Calu3 (cell line): Measurements from ENCODE around the gene OASL. TPM values are rescaled to one million over a fixed set of nuclear protein-coding genes. Genes with fewer than 3 reads are reported as not detected.

Experiments
- BruUV-seq: library from RNA; stranded (reverse); fragments of 400-500 nt; replicated peaks from 2 replicates; lab custom pipeline; 2021; lab: Mats Ljungman, UMichigan
- CTCF ChIA-PET: fragments of 300-600 bp; sonication (Branson Sonifier 250); formaldehyde crosslinking; loops from one replicate; lab custom pipeline; 2022; ENCODE audit warnings: antibody characterized with exemption; lab: Charles Lee
- DNase-seq: peaks from one replicate; pipeline ENCODE4 v3.0.0; 2022
- H3K27ac Mint-ChIP-seq: one replicate; pipeline ENCODE4 v1.8.0; 2022; ENCODE audit warnings: mixed read lengths; ENCODE audit not compliant: unreplicated experiment
- H3K27me3 Mint-ChIP-seq: one replicate; pipeline ENCODE4 v1.8.0; 2022; ENCODE audit warnings: mixed read lengths; ENCODE audit not compliant: unreplicated experiment
- H3K36me3 Mint-ChIP-seq: one replicate; pipeline ENCODE4 v1.8.0; 2022; ENCODE audit warnings: mild to moderate bottlenecking, moderate library complexity, mixed read lengths; ENCODE audit not compliant: insufficient read depth, unreplicated experiment
- H3K4me1 Mint-ChIP-seq: one replicate; pipeline ENCODE4 v1.8.0; 2022; ENCODE audit warnings: mild to moderate bottlenecking, low read depth, mixed read lengths; ENCODE audit not compliant: unreplicated experiment
- H3K4me3 Mint-ChIP-seq: one replicate; pipeline ENCODE4 v1.8.0; 2022; ENCODE audit warnings: mild to moderate bottlenecking, low read depth, moderate library complexity, mixed read lengths; ENCODE audit not compliant: unreplicated experiment
- H3K9me3 Mint-ChIP-seq: one replicate; pipeline ENCODE4 v1.8.0; 2022; ENCODE audit warnings: low read depth, mixed read lengths; ENCODE audit not compliant: unreplicated experiment
- intact Hi-C: fragments of 100-400 bp; cut with micrococcal nuclease; formaldehyde crosslinking; loops from one replicate; pipeline ENCODE4 v1.10.0; 2022; ENCODE audit not compliant: unreplicated experiment
- total RNA-seq: library from RNA; stranded (reverse); gene quantifications from 2 replicates; pipeline ENCODE4 v1.2.3, GENCODE V29; 2022
- TF ChIP-seq, protein P1 (sequence below): fragments of 200-600 bp; IDR thresholded peaks from one replicate; pipeline ENCODE4 v1.8.0; 2022; ENCODE audit warnings: antibody characterized with exemption; ENCODE audit not compliant: unreplicated experiment

OASL gene
- total RNA-seq, 1 experiment from 2014 or later, result 73.7 TPM

DNA sequence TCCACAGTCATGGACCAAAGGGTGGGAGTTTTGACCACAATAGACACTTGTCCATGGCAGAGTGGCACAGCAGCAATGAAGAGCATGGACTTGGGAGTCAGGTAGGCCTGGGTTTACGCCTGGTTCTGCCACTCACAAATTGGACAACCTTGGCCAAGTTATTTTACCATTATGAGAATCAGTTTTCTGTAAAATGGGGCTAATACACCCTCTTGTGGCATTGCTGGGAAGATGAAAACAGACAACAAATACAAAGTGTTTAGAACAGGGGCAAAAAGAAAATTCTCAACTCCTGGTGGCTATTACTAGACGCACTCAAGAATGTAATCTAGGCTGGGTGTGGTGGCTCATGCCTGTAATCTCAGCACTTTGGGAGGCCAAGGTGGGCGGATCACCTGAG is 25.3 kb downstream of the OASL start:
- TF ChIP-seq, protein P1, sequence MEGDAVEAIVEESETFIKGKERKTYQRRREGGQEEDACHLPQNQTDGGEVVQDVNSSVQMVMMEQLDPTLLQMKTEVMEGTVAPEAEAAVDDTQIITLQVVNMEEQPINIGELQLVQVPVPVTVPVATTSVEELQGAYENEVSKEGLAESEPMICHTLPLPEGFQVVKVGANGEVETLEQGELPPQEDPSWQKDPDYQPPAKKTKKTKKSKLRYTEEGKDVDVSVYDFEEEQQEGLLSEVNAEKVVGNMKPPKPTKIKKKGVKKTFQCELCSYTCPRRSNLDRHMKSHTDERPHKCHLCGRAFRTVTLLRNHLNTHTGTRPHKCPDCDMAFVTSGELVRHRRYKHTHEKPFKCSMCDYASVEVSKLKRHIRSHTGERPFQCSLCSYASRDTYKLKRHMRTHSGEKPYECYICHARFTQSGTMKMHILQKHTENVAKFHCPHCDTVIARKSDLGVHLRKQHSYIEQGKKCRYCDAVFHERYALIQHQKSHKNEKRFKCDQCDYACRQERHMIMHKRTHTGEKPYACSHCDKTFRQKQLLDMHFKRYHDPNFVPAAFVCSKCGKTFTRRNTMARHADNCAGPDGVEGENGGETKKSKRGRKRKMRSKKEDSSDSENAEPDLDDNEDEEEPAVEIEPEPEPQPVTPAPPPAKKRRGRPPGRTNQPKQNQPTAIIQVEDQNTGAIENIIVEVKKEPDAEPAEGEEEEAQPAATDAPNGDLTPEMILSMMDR, result no peak
- Mint-ChIP-seq H3K4me1 (peaks cover 15% of the 10 kb centered on the region), H3K36me3 (peaks cover 16% of the 10 kb centered on the region), H3K4me3 (no peak overlapping the region), H3K27me3 (no peaks in the 10 kb centered on the region), H3K9me3 (no peaks in the 10 kb centered on the region), H3K27ac (no peak overlapping the region)
- no peak for DNase-seq
- CTCF ChIA-PET, result no interaction called here
- no TSS peak for BruUV-seq
- intact Hi-C loops, result no loop called here

DNA sequence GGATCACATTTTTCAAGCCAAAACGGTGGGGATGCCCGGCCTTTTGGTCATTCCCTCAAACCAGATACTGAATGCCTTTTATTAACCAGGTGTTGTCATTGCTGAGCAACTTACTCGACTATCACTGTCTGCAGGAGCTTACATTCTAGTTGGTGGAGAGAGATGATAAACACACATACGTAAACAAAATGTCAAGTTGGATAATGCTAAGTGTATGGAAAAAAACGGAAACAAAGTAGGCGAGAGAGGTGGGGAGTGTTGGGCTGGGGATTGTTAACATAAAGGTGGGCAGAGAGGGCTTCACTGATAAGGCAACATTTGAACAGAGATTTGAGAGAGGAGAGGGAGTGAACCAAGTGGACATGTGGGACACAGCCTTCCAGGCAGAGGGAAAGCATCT is 27.2 kb downstream of the OASL start:
- H3K9me3 Mint-ChIP-seq, result no peaks in the 10 kb centered on the region
- TF ChIP-seq, protein P1, result no peak
- no TSS peak for BruUV-seq
- H3K36me3 Mint-ChIP-seq, result peaks cover 16% of the 10 kb centered on the region
- peaks cover 15% of the 10 kb centered on the region for H3K4me1 Mint-ChIP-seq
- CTCF ChIA-PET, result no interaction called here
- H3K4me3 Mint-ChIP-seq, result no peak overlapping the region
- intact Hi-C loops, result no loop called here
- DNase-seq, result no peak
- H3K27ac Mint-ChIP-seq, result no peak overlapping the region
- H3K27me3 Mint-ChIP-seq, result no peaks in the 10 kb centered on the region

DNA sequence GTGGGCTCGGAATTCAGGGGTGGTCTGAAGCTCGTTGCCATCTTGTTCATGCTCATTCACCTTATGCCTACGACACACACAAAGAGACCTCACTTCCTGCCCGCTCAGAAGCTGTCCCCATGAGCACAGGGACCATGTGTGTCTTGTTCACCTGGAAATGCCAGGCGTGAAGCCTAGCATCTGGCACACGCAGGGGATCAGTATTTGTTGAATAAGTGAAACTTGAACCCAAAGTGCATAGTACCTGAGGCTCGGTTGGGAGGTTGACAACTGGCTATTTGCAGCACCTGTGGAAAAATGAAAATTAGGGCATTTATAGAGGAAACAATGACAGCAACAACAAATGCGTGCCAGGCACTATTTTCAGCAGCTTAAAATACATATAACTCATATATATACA is 28.2 kb downstream of the OASL start:
- no peaks in the 10 kb centered on the region for H3K9me3 Mint-ChIP-seq
- TF ChIP-seq, protein P1, result no peak
- H3K27ac Mint-ChIP-seq, result no peak overlapping the region
- no peak for DNase-seq
- intact Hi-C loops, result no loop called here
- no peak overlapping the region for H3K4me3 Mint-ChIP-seq
- no TSS peak for BruUV-seq
- no peaks in the 10 kb centered on the region for H3K27me3 Mint-ChIP-seq
- peaks cover 9% of the 10 kb centered on the region for H3K36me3 Mint-ChIP-seq
- CTCF ChIA-PET, result interaction anchor here (0.6 kb wide), 1 partner anchor 270 kb away, joined by 3 read pairs; no protein-coding TSS in a partner anchor
- H3K4me1 Mint-ChIP-seq, result peaks cover 15% of the 10 kb centered on the region

DNA sequence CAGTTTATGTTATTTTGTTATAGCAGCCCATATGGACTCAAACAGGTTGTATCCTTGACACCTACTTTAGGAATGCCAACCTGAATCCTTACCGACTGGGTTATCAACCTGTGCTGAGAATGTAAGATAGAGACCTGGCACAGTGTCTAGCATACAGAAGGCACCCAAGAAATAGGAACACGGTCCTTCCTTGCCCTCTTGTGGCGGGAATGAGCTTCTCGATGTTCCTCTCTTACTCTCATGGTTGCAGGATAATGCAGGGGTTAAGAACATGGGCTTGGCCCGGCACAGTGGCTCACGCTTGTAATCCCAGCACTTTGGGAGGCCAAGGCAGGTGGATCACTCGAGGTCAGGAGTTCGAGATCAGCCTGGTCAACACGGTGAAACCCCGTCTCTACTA is 29.3 kb downstream of the OASL start:
- intact Hi-C loops, result loop anchor here (1.0 to 5.0 kb wide), 5 partner anchors 37 to 425 kb away; no protein-coding TSS in a partner anchor
- no peak overlapping the region for H3K4me3 Mint-ChIP-seq
- no peaks in the 10 kb centered on the region for H3K27me3 Mint-ChIP-seq
- H3K36me3 Mint-ChIP-seq, result peaks cover 15% of the 10 kb centered on the region
- peak; percentile 76 for DNase-seq
- peaks cover 16% of the 10 kb centered on the region for H3K4me1 Mint-ChIP-seq
- H3K27ac Mint-ChIP-seq, result no peak overlapping the region
- H3K9me3 Mint-ChIP-seq, result no peaks in the 10 kb centered on the region
- BruUV-seq, result no TSS peak
- CTCF ChIA-PET, result interaction anchor here (0.6 to 2.6 kb wide), 12 partner anchors 9 to 428 kb away, joined by 3 to 16 read pairs (median 7); partner anchors contain the start of genes HNF1A and POP5
- TF ChIP-seq, protein P1, result peak; percentile 74
